OCI-LY3 (cell line): ENCODE results near the gene ZBTB49.

Experiments used
- CTCF ChIP-seq: fragments of 200-600, 300-600 bp; sonication (generic); IDR thresholded peaks from 2 replicates; pipeline ENCODE4 v1.5.1; 2014; ENCODE audit warnings: antibody characterized with exemption, low read length, low read depth
- EZH2phosphoT487 ChIP-seq: fragments of 200-600 bp; shearing (Covaris generic); IDR thresholded peaks from 2 replicates; pipeline ENCODE4 v1.6.1; 2018; ENCODE audit warnings: antibody characterized with exemption, mixed run types, low read depth

DNA sequence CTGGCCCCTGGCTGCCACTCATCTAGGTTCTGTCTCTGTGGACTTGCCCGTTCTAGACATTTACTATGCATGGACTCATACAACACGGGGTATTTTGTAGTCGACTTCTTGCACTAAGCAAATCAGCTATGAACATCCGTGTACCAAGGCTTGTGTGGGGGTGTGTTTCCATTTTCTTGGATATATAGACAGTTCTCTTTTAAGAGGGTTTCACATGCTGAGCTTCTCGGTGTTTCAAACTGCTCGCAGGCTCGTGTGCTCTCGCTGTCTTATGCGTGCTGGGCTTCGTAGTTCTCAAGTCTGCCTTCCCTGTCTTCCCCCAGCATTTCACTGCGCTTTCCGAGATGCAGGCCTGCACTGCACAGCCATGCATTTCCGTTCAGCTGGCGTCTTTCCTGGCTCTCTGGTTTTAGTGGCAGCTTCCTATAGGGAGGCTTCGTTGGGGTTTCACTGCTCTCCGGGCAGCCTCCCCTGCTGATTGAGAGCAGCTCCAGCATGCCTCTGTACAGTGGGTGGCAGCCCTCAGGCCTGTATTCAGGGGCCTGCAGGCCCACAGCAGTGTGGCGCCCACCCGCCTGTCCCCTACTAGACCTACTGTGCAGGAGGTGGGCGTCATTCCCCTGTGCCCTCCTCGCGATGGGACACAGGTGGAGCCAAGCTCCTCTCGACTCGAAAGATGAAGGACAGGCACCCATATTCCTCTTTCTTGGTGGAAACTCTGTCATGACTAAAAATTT is 27.6 kb downstream of the ZBTB49 start:
- no peak for TF ChIP-seq CTCF
- TF ChIP-seq EZH2phosphoT487, result no peak
